ENCODE measurements around the gene DET1. TPM values are rescaled to one million over a fixed set of nuclear protein-coding genes. Genes with fewer than 3 reads are reported as not detected.

DET1 gene
- total and polyA plus RNA-seq, 2 of the 13 experiments (the other 11 are each of a cell fraction or from before 2014, with no cell fraction given): 2.2 to 4.2 TPM

DNA sequence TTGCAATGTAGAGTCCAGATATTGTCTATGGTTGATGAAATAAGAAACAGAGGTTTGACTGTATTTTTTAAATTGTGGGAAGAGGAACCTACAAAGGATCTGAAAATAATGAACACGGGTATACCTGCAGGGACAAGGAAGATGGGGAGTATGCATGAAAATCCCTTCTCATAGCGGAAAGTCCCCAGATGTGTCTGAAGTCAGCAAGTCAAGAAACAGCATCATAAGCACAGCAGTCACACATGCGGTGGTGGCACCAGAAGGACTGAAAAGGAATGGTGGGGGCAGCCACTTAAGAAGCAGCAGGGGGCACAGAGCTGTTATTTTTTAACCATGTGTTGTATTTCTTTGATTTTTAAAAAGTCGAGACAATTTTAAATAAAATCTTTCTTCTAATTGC lies 74.3 kb downstream of the DET1 start (continued):
- TF ChIP-seq, protein P1, sequence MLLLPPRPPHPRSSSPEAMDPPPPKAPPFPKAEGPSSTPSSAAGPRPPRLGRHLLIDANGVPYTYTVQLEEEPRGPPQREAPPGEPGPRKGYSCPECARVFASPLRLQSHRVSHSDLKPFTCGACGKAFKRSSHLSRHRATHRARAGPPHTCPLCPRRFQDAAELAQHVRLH (CRISPR knock-in tag; IDR thresholded peaks at IDR 0.05; ENCODE audit: borderline replicate concordance, low read depth): no peak

DNA sequence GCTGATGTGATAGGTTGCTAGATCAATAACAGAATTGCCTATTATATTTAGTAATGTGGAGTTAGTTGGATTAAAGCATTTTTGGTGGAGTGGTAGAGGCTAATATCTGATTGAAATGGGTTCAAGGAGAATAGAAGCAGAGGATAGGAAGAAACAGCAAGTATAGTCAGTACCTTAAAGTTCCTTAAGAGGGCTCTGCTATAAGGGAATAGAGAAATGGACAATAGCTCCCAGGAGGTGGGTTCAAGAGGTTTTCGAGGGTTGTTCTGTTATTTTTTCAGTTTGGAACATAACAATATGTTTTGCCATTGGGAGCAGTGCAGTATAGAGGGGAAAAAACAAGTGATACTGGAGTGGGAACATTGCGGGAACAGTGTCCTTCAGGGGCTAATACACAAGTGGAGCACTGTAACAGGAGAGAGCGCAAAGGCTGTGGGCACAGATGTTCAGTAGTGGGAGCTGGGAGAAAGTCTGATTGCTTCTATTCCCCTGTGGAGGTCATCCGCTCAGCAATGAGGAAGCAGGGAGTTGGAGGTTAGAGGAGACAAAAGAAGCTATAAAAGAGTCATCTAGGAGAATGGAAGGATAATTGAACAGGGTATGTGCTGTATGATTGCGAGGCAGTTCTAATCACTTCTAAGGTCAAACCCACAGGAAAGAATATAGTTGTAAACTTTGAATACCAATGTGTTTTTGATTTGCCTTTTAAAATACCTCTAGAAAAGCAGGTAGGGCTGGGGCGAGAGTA lies 75.7 kb downstream of the DET1 start:
- no TSS peak for BruUV-seq (replicated peaks)
- peaks cover 25% of the 10 kb centered on the region for H3K4me1 ChIP-seq (ENCODE audit: insufficient read depth, low read length)
- H3K27me3 ChIP-seq (ENCODE audit: control insufficient read depth in 1 of 2, insufficient read depth in 2 of 2, low read length in 2 of 2): peaks cover 0 to 3% of the 10 kb centered on the region in 2 experiments; a peak in 1 of 5 replicates
- H3K4me3 ChIP-seq (replicated peaks in 1 of 3; ENCODE audit: insufficient read depth in 1 of 3, low read depth in 2 of 3, low read length in 3 of 3): no peak overlapping the region
- H2AFZ ChIP-seq (ENCODE audit: low read length): no peak overlapping the region
- H3K9ac ChIP-seq (ENCODE audit: insufficient read depth, low read depth, low read length): no peak overlapping the region
- ATAC-seq (no peak), DNase-seq (ENCODE audit: low spot score) (no peak), FAIRE-seq (no peak)
- no peaks in the 10 kb centered on the region for H3K9me3 ChIP-seq (ENCODE audit: low read length)
- H3K27ac ChIP-seq (ENCODE audit: extremely low read length, insufficient read depth, low read length): no peak overlapping the region
- ChIA-PET POLR2A (no interaction called here), CTCF (ENCODE audit: low intra/inter-chr PET ratio, low total read pairs) (no interaction called here)
- intact Hi-C loops (cut with micrococcal nuclease; ENCODE audit: unreplicated experiment): no loop called here
- in situ Hi-C loops (cut with HindIII; ENCODE audit: extremely low pct_ligation_motif_present, low pct_unique_long_range_greater_than_20kb): loop anchor here (10.0 kb wide), 1 partner anchor 364 kb away; no protein-coding TSS in a partner anchor
- H3K4me2 ChIP-seq (ENCODE audit: low read depth, low read length): no peak overlapping the region
- 95% methylated on average over 6 of the region's 6 CpGs for WGBS (ENCODE audit: low lambda C conversion rate)
- peaks cover 29% of the 10 kb centered on the region for H3K79me2 ChIP-seq (ENCODE audit: insufficient read depth, low read length)
- H4K20me1 ChIP-seq (ENCODE audit: insufficient read depth, low read length): no peaks in the 10 kb centered on the region
- H3K36me3 ChIP-seq (replicated peaks in 1 of 2; ENCODE audit: control insufficient read depth in 1 of 2, insufficient read depth in 2 of 2, low read length in 2 of 2): peaks cover 4 to 16% of the 10 kb centered on the region in 2 experiments
- TF ChIP-seq, protein P2, sequence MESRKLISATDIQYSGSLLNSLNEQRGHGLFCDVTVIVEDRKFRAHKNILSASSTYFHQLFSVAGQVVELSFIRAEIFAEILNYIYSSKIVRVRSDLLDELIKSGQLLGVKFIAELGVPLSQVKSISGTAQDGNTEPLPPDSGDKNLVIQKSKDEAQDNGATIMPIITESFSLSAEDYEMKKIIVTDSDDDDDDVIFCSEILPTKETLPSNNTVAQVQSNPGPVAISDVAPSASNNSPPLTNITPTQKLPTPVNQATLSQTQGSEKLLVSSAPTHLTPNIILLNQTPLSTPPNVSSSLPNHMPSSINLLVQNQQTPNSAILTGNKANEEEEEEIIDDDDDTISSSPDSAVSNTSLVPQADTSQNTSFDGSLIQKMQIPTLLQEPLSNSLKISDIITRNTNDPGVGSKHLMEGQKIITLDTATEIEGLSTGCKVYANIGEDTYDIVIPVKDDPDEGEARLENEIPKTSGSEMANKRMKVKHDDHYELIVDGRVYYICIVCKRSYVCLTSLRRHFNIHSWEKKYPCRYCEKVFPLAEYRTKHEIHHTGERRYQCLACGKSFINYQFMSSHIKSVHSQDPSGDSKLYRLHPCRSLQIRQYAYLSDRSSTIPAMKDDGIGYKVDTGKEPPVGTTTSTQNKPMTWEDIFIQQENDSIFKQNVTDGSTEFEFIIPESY (CRISPR knock-in tag; IDR thresholded peaks at IDR 0.05): no peak
- no peak for TF ChIP-seq ZIK1 (CRISPR knock-in tag; IDR thresholded peaks at IDR 0.05; ENCODE audit: borderline replicate concordance, low read depth)
- TF ChIP-seq ZNF124 (CRISPR knock-in tag; IDR thresholded peaks at IDR 0.05): no peak
- TF ChIP-seq, protein P3, sequence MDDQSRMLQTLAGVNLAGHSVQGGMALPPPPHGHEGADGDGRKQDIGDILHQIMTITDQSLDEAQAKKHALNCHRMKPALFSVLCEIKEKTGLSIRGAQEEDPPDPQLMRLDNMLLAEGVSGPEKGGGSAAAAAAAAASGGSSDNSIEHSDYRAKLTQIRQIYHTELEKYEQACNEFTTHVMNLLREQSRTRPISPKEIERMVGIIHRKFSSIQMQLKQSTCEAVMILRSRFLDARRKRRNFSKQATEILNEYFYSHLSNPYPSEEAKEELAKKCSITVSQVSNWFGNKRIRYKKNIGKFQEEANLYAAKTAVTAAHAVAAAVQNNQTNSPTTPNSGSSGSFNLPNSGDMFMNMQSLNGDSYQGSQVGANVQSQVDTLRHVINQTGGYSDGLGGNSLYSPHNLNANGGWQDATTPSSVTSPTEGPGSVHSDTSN (CRISPR knock-in tag; IDR thresholded peaks at IDR 0.05; ENCODE audit: borderline replicate concordance): no peak
- no peak for TF ChIP-seq ZNF720 (CRISPR knock-in tag; IDR thresholded peaks at IDR 0.05)
- TF ChIP-seq, protein P4, sequence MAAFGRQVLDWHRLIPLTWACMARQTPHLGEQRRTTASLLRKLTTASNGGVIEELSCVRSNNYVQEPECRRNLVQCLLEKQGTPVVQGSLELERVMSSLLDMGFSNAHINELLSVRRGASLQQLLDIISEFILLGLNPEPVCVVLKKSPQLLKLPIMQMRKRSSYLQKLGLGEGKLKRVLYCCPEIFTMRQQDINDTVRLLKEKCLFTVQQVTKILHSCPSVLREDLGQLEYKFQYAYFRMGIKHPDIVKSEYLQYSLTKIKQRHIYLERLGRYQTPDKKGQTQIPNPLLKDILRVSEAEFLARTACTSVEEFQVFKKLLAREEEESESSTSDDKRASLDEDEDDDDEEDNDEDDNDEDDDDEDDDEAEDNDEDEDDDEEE (CRISPR knock-in tag; IDR thresholded peaks at IDR 0.05): no peak
- no peak for TF ChIP-seq MIER2 (CRISPR knock-in tag; IDR thresholded peaks at IDR 0.05)
- no peak for TF ChIP-seq NR2C2 (CRISPR knock-in tag; IDR thresholded peaks at IDR 0.05; ENCODE audit: borderline replicate concordance)
- no peak for TF ChIP-seq ZNF44 (CRISPR knock-in tag; IDR thresholded peaks at IDR 0.05)
- TF ChIP-seq FOXA3 (CRISPR knock-in tag; IDR thresholded peaks at IDR 0.05): no peak
- no peak for TF ChIP-seq ZNF768 (CRISPR knock-in tag; IDR thresholded peaks at IDR 0.05)
- no peak for TF ChIP-seq ZSCAN21 (CRISPR knock-in tag; IDR thresholded peaks at IDR 0.05; ENCODE audit: borderline replicate concordance)
- no peak for TF ChIP-seq SRF (IDR thresholded peaks at IDR 0.05; ENCODE audit: low read depth, low read length)
- TF ChIP-seq HNRNPK (IDR thresholded peaks at IDR 0.05; ENCODE audit: low read depth, low read length, poor library complexity, severe bottlenecking): no peak
